ENCODE data around the gene LCN12.

LCN12 gene

GRCh38 chr9:136951541-136952320 lies at the start of gene LCN12:
Gene LCN12 (plus strand): TSS chr9:136952273. CDS start chr9:136952328, 55 bp downstream.
- in situ Hi-C loops (cut with HindIII; ENCODE audit: low sequenced_read_pairs), result no loop called here

DNA sequence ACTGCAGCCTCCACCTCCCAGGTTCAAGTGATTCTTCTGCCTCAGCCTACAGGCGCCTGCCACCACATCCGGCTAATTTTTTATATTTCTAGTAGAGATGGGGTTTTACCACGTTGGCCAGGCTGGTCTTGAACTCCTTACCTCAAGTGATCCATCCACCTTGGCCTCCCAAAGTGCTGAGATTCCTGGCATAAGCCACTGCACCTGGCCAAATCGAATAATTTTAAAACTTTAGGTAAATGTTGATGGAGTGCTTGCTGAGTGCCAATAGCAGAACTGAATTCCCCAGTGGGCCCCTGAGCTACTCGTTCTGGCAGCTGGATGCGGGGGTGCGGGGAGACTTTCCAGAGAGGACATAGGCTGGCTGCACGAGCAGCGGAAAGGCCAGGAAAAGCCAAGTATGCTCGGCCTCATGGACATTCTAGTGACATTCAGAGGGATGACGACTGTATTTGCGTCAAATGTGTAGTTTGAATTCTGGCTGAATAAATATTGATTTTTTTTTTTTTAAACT lies 49.0 kb upstream of the LCN12 start:
- in situ Hi-C loops (cut with HindIII; ENCODE audit: low sequenced_read_pairs), result no loop called here

- in situ Hi-C loops (cut with HindIII; ENCODE audit: low sequenced_read_pairs), result no loop called here
Observed at GRCh38 chr9:136906266-136906665, 45.8 kb upstream of the LCN12 start.

DNA sequence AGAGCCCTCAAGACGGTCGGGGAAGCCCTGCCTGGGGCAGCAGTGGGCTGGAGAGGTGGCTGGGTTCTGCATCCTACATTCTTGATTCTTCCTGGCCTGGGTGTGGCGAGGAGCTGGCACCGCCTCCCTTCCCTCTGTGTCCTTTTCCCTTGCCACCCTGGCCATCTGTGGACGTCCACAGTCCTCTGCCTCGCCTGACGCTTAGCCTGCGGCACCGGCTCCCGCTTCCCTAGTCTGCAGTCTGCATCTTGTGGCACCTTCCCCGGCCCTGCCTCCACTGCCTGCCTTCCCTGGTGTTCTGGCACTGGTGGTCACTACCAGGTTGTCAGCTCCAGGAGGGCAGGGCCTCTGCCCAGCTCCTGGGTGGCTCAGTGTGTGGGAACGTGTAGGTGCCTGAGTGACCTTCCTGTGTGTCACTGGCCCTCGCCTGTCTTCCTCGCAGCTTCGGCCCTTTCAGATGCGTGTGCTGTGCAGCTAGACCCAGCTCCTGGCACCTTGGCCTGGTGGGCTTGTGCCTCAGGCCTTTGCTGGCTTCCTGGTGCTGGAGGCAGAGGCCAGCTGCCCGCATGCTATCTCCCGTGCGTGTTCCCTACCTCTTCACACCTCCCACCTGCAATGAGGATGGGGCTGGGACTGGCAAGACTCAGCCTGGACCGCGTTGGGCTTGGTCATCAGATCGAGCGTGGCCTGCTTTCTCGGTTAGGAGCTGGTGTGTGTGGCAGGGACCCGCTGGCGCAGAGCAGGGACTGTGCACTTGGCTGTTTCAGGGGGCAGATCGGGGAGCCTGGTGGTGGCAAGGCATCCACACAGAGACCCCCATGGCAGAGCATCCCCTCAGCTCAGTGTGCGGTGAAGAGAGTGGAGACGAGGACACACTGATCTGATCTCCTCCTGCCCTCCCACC lies 44.8 kb upstream of the LCN12 start:
- in situ Hi-C loops (cut with HindIII; ENCODE audit: low sequenced_read_pairs), result no loop called here

DNA sequence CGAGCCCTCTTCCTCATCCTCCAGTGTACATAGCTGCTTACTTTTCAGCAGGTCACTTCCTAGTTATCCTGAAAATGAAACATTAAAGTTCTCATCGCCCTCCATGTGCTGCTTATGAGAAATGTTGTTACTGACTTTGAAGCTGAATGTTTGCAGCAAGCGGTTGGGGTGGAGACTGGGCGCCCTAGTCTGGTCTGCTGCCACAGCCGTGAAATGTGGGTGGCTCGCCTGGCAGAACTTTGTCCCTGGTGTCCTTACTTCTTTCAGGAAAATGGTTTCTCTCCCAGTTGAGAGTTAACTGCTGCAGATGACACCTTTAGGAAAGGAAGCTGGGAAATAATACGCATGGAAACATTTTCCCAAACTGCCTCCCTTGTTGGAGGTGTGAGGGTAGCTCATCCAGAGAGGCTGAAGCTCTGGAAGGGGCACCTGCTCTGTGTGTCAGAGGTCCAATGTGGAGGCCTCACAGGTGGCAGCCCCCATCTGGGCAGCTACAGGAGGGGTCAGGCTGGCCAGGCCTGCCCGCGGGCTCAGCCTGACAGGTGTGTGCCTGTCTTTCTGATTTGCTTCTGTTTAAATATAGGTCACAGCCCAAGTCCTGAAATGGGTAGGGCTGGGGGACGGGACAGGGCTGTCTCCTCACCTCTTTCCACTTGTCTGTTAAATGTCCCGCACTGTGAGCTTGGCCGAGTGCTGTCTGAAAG lies 41.7 kb upstream of the LCN12 start:
- in situ Hi-C loops (cut with HindIII; ENCODE audit: low sequenced_read_pairs), result no loop called here

GRCh38 chr9:136910901-136911245 lies 41.2 kb upstream of the LCN12 start:
- in situ Hi-C loops (cut with HindIII; ENCODE audit: low sequenced_read_pairs), result no loop called here

DNA sequence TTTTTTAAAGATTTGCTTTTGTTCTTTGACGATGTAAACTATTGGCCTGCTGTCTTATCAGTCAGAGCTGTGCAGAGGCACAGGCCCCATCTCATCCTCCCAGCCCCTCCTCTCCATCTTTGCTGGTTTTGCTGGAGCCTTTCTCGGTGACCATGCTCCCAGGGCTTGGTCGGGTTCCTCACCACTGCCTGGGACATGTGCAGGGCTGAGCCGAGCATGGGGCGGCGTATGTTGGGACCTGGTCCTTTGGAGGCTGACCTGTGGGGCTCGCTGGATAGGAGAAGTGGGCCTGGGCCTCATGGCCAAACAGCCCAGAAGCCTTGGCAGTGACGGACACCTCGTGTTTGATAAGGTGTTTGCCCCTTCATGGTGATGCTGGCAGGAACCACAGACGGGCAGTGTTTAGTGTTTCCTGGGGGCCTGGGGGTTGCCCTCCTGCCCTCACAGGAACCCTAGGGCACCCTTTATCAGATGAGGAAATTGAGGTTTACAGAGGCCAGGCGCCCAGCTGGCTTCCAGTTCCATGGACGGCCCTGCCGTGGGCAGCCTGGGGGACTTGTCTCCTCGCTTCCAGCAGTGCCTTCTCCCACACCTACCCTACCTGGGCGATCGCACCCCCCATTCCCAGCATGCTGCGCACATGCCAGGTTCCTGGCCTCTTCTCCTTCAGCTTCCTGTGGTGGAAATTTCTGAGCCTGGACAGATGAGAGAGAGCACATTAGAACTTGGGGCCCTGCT lies 38.2 kb upstream of the LCN12 start:
- in situ Hi-C loops (cut with HindIII; ENCODE audit: low sequenced_read_pairs), result no loop called here

GRCh38 chr9:136915632-136916329 lies 36.3 kb upstream of the LCN12 start:
- in situ Hi-C loops (cut with HindIII; ENCODE audit: low sequenced_read_pairs), result no loop called here

DNA sequence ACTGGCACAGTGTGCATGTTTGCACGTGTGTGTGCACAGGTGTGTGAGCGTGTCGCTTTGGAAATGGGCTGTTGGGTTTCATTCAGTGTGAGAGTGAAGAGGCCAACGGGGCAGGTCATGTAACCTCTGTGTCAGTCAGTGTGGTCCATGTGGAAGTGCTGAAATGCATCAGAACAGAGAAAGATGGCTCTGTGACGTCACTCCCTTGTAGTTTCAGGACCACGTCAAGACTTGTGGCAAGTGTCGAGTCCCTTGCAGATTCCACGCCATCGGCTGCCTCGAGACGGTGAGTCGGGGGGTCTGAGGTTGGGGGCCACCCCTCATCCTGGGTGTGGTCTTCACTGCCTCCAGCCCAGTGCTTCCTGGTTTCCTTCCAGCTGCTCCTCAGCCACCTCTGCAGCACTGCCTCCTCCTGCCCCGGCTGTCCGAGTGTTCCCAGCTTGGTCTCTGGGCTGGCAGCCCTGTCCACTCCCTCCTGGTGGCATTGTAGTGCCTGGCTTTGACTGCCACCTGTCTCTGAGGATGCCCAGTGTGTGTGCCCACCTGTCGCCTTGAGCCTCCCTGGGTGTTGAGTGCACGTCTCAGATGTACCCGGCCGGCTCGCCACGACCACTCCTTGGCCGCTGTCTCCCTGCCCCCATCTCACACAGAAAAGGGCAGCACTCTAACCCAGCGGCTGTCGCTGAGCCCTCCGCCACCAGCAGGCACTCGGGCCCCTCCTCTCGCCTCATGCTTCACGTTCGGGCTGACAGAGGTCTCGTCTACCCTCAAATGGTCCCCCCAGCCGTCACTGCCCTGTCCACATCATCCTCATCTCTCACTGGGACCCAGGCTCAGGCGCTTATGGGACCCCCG lies 35.5 kb upstream of the LCN12 start:
- in situ Hi-C loops (cut with HindIII; ENCODE audit: low sequenced_read_pairs), result no loop called here

DNA sequence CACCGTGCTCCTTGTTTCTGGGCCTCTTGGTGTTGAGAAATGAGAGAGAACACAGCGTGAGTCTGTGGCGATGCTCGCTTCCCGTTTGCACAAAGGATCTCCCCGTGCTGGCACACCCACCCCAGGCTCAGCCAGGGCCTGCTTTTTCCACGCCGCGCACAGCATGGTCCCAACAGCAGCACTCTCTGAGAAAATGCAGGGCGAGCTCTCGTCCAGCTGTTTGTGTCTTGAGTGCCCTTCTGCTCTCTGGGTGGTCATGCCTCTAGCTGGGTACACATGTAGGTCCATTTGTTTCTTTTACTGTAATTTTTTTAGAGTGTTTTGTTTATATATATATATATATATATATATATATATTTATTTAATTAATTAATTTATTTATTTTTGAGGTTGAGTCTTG lies 34.2 kb upstream of the LCN12 start:
- in situ Hi-C loops (cut with HindIII; ENCODE audit: low sequenced_read_pairs), result no loop called here

DNA sequence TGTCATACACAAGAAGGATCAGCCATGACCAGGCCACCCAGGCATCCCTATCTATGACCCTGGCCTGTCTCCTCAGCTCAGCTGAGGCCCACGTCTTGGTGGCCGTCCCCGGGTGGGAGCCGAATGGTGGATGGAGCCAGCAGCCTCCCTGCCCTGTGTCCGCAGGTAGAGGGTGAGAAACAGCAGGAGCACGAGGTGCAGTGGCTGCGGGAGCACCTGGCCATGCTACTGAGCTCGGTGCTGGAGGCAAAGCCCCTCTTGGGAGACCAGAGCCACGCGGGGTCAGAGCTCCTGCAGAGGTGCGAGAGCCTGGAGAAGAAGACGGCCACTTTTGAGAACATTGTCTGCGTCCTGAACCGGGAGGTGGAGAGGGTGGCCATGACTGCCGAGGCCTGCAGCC lies 32.0 kb upstream of the LCN12 start:
- in situ Hi-C loops (cut with HindIII; ENCODE audit: low sequenced_read_pairs), result no loop called here

GRCh38 chr9:136920734-136921231 lies 31.3 kb upstream of the LCN12 start:
- in situ Hi-C loops (cut with HindIII; ENCODE audit: low sequenced_read_pairs), result no loop called here

DNA sequence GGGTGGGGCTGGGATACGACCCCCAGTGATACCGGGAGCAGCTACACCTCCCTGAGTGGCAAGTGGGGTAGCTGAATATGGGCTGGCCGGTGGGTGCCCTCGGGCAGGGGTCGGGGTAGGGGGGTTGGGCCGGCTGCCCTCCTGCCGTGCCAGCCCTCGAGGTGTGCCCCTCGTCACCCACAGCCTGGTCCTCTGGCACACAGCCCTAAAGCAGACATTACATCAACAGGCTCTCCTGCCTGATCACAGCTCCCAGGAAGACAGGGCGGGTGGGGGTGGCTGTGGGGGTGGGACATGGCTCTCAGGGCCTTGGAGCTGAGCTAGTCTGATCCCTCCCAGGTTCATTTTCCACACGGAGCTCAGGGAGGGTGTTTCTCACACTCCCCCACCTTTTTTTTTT lies 30.8 kb upstream of the LCN12 start:
- in situ Hi-C loops (cut with HindIII; ENCODE audit: low sequenced_read_pairs), result no loop called here

- in situ Hi-C loops (cut with HindIII; ENCODE audit: low sequenced_read_pairs), result no loop called here
Observed at GRCh38 chr9:136921718-136922117, 30.4 kb upstream of the LCN12 start.

DNA sequence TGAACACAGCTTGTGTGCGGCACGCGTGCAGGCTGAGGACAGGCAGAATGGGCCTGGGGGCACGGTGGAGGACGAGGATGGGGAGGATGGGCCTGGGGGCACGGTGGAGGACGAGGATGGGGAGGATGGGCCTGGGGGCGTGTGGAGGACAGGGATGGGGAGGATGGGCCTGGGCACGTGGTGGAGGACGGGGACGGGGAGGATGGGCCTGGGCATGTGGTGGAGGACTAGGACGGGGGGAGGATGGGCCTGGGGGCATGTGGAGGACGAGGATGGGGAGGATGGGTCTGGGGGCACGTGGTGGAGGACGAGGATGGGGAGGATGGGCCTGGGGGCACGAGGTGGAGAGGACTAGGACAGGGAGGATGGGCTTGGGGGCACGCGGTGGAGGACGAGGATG lies 29.5 kb upstream of the LCN12 start:
- in situ Hi-C loops (cut with HindIII; ENCODE audit: low sequenced_read_pairs), result no loop called here

- in situ Hi-C loops (cut with HindIII; ENCODE audit: low sequenced_read_pairs), result no loop called here
Observed at GRCh38 chr9:136923881-136924280, 28.2 kb upstream of the LCN12 start.

- in situ Hi-C loops (cut with HindIII; ENCODE audit: low sequenced_read_pairs), result loop anchor here (5.0 to 25.0 kb wide), 3 partner anchors 38 to 237 kb away; partner anchors contain the start of genes AJM1, LRRC26, TMEM210 and TRAF2
Observed at GRCh38 chr9:136925414-136926153, 26.5 kb upstream of the LCN12 start.

DNA sequence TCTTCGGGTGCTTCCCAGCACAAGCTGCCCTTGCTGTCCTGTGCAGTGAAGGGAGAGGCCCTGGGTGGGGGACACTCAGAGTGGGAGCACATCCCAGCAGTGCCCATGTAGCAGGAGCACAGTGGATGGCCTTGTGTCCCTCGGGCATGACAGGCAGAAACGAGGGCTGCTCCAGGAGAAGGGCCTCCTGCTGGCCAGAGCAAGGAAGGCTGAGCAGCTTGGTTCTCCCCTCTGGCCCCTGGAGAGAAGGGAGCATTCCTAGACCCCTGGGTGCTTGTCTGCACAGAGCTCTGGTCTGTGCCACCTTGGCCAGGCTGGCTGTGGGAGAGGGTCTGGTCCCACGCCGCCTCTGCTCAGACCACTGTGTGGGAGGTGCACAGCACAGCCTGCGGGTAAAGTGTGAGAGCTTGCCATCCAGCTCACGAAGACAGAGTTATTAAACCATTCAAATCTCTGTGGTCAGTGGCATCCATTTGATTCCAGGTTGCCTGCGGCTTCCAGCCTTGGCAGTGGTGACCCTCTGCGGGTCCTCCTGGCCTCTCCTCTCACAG lies 25.8 kb upstream of the LCN12 start:
- in situ Hi-C loops (cut with HindIII; ENCODE audit: low sequenced_read_pairs), result loop anchor here (5.0 to 25.0 kb wide), 3 partner anchors 39 to 236 kb away; partner anchors contain the start of genes AJM1, LRRC26, TMEM210 and TRAF2

Measured in endothelial cell of hepatic sinusoid (primary cell).